ENCODE measurements around the gene PINLYP.

- TF ChIP-seq CTCF (IDR thresholded peaks at IDR 0.05) (no peak), POLR2A (IDR thresholded peaks at IDR 0.05) (no peak), EP300 (IDR thresholded peaks at IDR 0.05) (no peak)
Observed at GRCh38 chr19:43548706-43549105, 26.9 kb upstream of the PINLYP start.

Measured in tibial nerve (tissue), 4 donors.